ENCODE data around the gene EXTL2.
A peak's percentile ranks its signal among the peaks of the same experiment; 100 is the strongest.

Gene EXTL2

DNA sequence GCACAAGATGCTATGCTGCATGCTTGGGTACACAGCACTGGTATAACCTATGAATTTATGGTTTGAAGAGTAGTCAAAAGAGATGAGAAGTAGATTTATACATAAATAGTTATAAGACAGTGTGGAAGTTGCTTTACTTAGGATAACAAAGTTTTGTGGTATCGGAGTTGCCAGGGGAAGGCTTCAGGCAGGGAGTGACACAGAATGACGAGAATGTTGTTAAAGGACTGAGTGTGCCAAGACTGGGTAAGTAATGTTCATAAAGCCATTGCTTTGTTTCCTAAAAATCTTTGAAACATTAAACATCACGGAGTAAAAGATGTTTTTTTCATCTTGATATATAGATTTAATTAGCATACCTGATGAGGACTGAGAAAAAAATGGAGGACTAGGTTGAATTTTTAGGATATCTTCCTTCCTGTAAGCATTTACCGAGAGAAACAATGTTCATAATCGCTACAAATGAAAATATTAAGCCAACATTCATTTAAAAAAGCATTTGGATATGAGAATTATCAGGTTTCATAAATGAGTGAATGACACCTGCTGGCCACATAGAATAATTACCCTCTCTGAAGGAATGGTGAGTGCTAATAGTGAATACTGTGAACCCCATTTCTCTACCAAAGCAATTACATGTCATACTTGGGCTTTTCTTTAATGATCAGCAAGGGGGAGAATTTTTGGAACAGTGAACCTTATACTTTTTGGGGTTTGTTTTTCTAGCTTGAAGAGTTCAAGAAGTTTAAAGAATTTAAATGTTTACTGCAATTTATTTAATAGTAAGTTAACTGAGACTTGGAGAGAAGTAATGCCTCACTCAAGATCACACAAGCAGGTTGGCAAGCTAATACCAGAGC lies 28.4 kb downstream of the EXTL2 start:
- no peak overlapping the region for H3K14ac ChIP-seq (ENCODE audit: low read length)
- H2BK12ac ChIP-seq (ENCODE audit: low read length): no peak overlapping the region
- no peak overlapping the region for H2AFZ ChIP-seq (ENCODE audit: low read length)
- H3K36me3 ChIP-seq (replicated peaks in 1 of 2; ENCODE audit: control insufficient read depth in 2 of 2, insufficient read depth in 2 of 2, low read length in 2 of 2): no peaks in the 10 kb centered on the region
- H3K27ac ChIP-seq (replicated peaks; ENCODE audit: low read length): no peak overlapping the region
- H3K4ac ChIP-seq (ENCODE audit: low read length): no peak overlapping the region
- H4K91ac ChIP-seq (ENCODE audit: low read depth, low read length, poor library complexity): no peak overlapping the region
- H2AK5ac ChIP-seq (ENCODE audit: low read depth, low read length): no peak overlapping the region
- H3K79me1 ChIP-seq (ENCODE audit: low read depth, low read length): no peaks in the 10 kb centered on the region
- no peak overlapping the region for H3K4me3 ChIP-seq (ENCODE audit: low read length in 2 of 2)
- no peaks in the 10 kb centered on the region for H3K27me3 ChIP-seq (ENCODE audit: control insufficient read depth in 3 of 3, insufficient read depth in 3 of 3, low read depth in 1 of 3, low read length in 3 of 3)
- no peak overlapping the region for H2BK5ac ChIP-seq (ENCODE audit: low read length)
- no peaks in the 10 kb centered on the region for H3K9me3 ChIP-seq (replicated peaks in 1 of 2; ENCODE audit: control insufficient read depth in 2 of 2, insufficient read depth in 1 of 2, low read depth in 1 of 2, low read length in 2 of 2)
- H3K9ac ChIP-seq (ENCODE audit: low read depth, low read length, poor library complexity): no peak overlapping the region
- H3K4me2 ChIP-seq (ENCODE audit: insufficient read depth, low read length, poor library complexity, severe bottlenecking): no peak overlapping the region
- no peak overlapping the region for H2BK15ac ChIP-seq (ENCODE audit: low read length)
- H2BK120ac ChIP-seq (ENCODE audit: low read depth, low read length): no peak overlapping the region
- no peaks in the 10 kb centered on the region for H3K4me1 ChIP-seq (ENCODE audit: control insufficient read depth in 2 of 2, insufficient read depth in 1 of 2, low read depth in 1 of 2, low read length in 2 of 2)
- WGBS, 2 donors (ENCODE audit: extremely low coverage in 2 of 2, insufficient read length in 2 of 2, insufficient replicate concordance in 1 of 2): no CpG with 5 or more reads among the region's 5 CpGs
- no peak overlapping the region for H3K23ac ChIP-seq (ENCODE audit: low read depth, low read length, poor library complexity)
- no peak overlapping the region for H4K8ac ChIP-seq (ENCODE audit: low read depth, low read length)
- DNase-seq (ENCODE audit: low spot score): peak; percentile 9
- no peak overlapping the region for H3K18ac ChIP-seq (ENCODE audit: low read length)

DNA sequence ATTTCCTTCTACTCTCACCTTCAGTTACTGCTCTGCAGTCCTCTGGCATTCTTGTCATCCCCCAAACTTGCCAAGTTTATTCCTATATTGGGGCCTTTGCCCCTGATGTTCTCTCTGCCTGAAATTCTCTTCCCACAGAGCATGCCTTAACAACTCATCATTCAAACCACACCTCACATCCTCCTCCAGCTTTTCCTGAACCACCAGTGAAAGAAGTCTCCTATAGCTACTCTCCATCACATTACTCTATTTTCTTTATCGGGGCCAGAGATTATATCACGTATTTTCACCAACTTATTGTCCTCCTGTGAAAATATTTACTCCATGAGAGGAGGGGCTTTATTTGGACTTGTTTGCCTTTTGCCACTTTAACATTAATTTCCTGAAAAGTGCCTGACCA lies 32.1 kb downstream of the EXTL2 start:
- Histone ChIP-seq H2AFZ (ENCODE audit: low read length) (no peak overlapping the region), H2BK12ac (ENCODE audit: low read length) (no peak overlapping the region), H3K18ac (ENCODE audit: low read length) (no peak overlapping the region), H2BK120ac (ENCODE audit: low read depth, low read length) (no peak overlapping the region), H2BK5ac (ENCODE audit: low read length) (no peak overlapping the region), H3K4me2 (ENCODE audit: insufficient read depth, low read length, poor library complexity, severe bottlenecking) (no peak overlapping the region), H3K36me3 (replicated peaks in 1 of 2; ENCODE audit: control insufficient read depth in 2 of 2, insufficient read depth in 2 of 2, low read length in 2 of 2) (no peaks in the 10 kb centered on the region), H2BK15ac (ENCODE audit: low read length) (no peak overlapping the region), H4K8ac (ENCODE audit: low read depth, low read length) (no peak overlapping the region), H3K4me3 (ENCODE audit: low read length in 2 of 2) (no peak overlapping the region), H3K14ac (ENCODE audit: low read length) (no peak overlapping the region), H4K91ac (ENCODE audit: low read depth, low read length, poor library complexity) (no peak overlapping the region), H3K27me3 (ENCODE audit: control insufficient read depth in 3 of 3, insufficient read depth in 3 of 3, low read depth in 1 of 3, low read length in 3 of 3) (no peaks in the 10 kb centered on the region), H3K9ac (ENCODE audit: low read depth, low read length, poor library complexity) (no peak overlapping the region), H3K23ac (ENCODE audit: low read depth, low read length, poor library complexity) (no peak overlapping the region), H3K79me1 (ENCODE audit: low read depth, low read length) (no peaks in the 10 kb centered on the region), H3K4ac (ENCODE audit: low read length) (no peak overlapping the region), H3K4me1 (ENCODE audit: control insufficient read depth in 2 of 2, insufficient read depth in 1 of 2, low read depth in 1 of 2, low read length in 2 of 2) (peaks cover 0 to 4% of the 10 kb centered on the region in 2 donors), H3K27ac (replicated peaks; ENCODE audit: low read length) (no peak overlapping the region), H2AK5ac (ENCODE audit: low read depth, low read length) (no peak overlapping the region), H3K9me3 (replicated peaks in 1 of 2; ENCODE audit: control insufficient read depth in 2 of 2, insufficient read depth in 1 of 2, low read depth in 1 of 2, low read length in 2 of 2) (peaks cover 0 to 1% of the 10 kb centered on the region in 2 donors)
- WGBS, 2 donors (ENCODE audit: extremely low coverage in 2 of 2, insufficient read length in 2 of 2, insufficient replicate concordance in 1 of 2): no CpG with 5 or more reads among the region's 2 CpGs
- DNase-seq (ENCODE audit: low spot score): no peak

DNA sequence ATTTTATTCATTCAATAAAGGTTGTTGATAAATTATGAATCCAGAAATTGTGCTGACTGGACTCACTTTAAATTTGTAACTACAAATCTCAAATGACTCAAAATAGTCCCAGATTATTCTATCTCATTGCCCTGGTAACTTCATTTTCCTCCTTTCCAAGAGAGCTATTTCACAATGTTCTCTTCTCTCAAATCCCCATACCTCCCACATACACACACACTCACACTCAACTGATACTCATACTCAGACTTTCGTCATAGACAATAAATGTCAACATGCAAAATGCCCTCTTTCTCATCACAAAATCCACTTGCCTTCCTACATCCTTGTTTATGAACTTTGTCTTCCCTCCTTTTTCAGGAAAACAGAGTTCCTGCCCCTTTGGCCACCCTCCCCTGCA lies 33.3 kb downstream of the EXTL2 start:
- peaks cover 0 to 1% of the 10 kb centered on the region in 2 donors for H3K9me3 ChIP-seq (replicated peaks in 1 of 2; ENCODE audit: control insufficient read depth in 2 of 2, insufficient read depth in 1 of 2, low read depth in 1 of 2, low read length in 2 of 2)
- H3K79me1 ChIP-seq (ENCODE audit: low read depth, low read length): no peaks in the 10 kb centered on the region
- H2AFZ ChIP-seq (ENCODE audit: low read length): no peak overlapping the region
- no peak overlapping the region for H3K18ac ChIP-seq (ENCODE audit: low read length)
- H3K36me3 ChIP-seq (replicated peaks in 1 of 2; ENCODE audit: control insufficient read depth in 2 of 2, insufficient read depth in 2 of 2, low read length in 2 of 2): no peaks in the 10 kb centered on the region
- H3K27ac ChIP-seq (replicated peaks; ENCODE audit: low read length): no peak overlapping the region
- H3K9ac ChIP-seq (ENCODE audit: low read depth, low read length, poor library complexity): no peak overlapping the region
- peaks cover 0 to 4% of the 10 kb centered on the region in 2 donors for H3K4me1 ChIP-seq (ENCODE audit: control insufficient read depth in 2 of 2, insufficient read depth in 1 of 2, low read depth in 1 of 2, low read length in 2 of 2)
- H3K4me2 ChIP-seq (ENCODE audit: insufficient read depth, low read length, poor library complexity, severe bottlenecking): no peak overlapping the region
- H2BK120ac ChIP-seq (ENCODE audit: low read depth, low read length): no peak overlapping the region
- H2BK5ac ChIP-seq (ENCODE audit: low read length): no peak overlapping the region
- no peak overlapping the region for H3K23ac ChIP-seq (ENCODE audit: low read depth, low read length, poor library complexity)
- H3K27me3 ChIP-seq (ENCODE audit: control insufficient read depth in 3 of 3, insufficient read depth in 3 of 3, low read depth in 1 of 3, low read length in 3 of 3): no peaks in the 10 kb centered on the region
- WGBS, 2 donors (ENCODE audit: extremely low coverage in 2 of 2, insufficient read length in 2 of 2, insufficient replicate concordance in 1 of 2): 100% methylated on average over 1 of the region's 1 CpG
- H2AK5ac ChIP-seq (ENCODE audit: low read depth, low read length): no peak overlapping the region
- no peak for DNase-seq (ENCODE audit: low spot score)
- no peak overlapping the region for H4K91ac ChIP-seq (ENCODE audit: low read depth, low read length, poor library complexity)
- H2BK15ac ChIP-seq (ENCODE audit: low read length): no peak overlapping the region
- H3K4ac ChIP-seq (ENCODE audit: low read length): no peak overlapping the region
- no peak overlapping the region for H4K8ac ChIP-seq (ENCODE audit: low read depth, low read length)
- H2BK12ac ChIP-seq (ENCODE audit: low read length): no peak overlapping the region
- H3K14ac ChIP-seq (ENCODE audit: low read length): no peak overlapping the region
- no peak overlapping the region for H3K4me3 ChIP-seq (ENCODE audit: low read length in 2 of 2)

DNA sequence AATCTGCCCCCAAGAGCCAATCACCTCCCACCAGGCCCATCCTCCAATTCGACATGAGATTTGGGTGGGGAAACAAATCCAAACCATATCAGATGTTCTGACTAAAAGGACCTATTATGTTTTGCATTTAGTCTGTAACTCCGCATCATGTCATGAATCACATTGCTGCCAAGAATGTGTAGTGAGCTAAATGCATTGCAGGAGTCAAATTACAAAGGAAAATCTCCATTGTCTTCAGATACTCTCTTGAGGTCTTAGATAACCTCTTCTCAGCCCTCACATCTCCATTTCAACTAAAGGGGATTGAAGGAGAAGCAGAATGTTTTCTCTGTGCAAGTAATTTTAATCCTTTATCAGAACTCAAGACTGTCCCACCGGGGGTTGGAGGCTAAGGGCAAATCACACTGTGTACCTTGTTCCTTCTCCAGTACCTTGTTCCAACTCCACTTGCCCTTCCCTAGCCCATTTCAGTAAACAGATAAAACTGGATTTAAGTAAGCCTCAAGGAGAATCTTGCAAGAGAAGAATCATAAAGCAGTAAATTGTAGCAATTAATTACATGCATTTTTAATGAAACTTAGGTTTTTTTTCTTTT lies 34.1 kb downstream of the EXTL2 start:
- Histone ChIP-seq H3K79me1 (ENCODE audit: low read depth, low read length) (no peaks in the 10 kb centered on the region), H2BK5ac (ENCODE audit: low read length) (no peak overlapping the region), H4K91ac (ENCODE audit: low read depth, low read length, poor library complexity) (no peak overlapping the region), H3K4me1 (ENCODE audit: control insufficient read depth in 2 of 2, insufficient read depth in 1 of 2, low read depth in 1 of 2, low read length in 2 of 2) (peaks cover 0 to 4% of the 10 kb centered on the region in 2 donors), H3K4me3 (ENCODE audit: low read length in 2 of 2) (no peak overlapping the region), H3K9ac (ENCODE audit: low read depth, low read length, poor library complexity) (no peak overlapping the region), H2BK15ac (ENCODE audit: low read length) (no peak overlapping the region), H2BK12ac (ENCODE audit: low read length) (no peak overlapping the region), H3K4ac (ENCODE audit: low read length) (no peak overlapping the region), H3K27me3 (ENCODE audit: control insufficient read depth in 3 of 3, insufficient read depth in 3 of 3, low read depth in 1 of 3, low read length in 3 of 3) (no peaks in the 10 kb centered on the region), H3K9me3 (replicated peaks in 1 of 2; ENCODE audit: control insufficient read depth in 2 of 2, insufficient read depth in 1 of 2, low read depth in 1 of 2, low read length in 2 of 2) (peaks cover 0 to 1% of the 10 kb centered on the region in 2 donors), H2AK5ac (ENCODE audit: low read depth, low read length) (no peak overlapping the region), H4K8ac (ENCODE audit: low read depth, low read length) (no peak overlapping the region), H2AFZ (ENCODE audit: low read length) (peak overlapping the region; percentile 2), H3K18ac (ENCODE audit: low read length) (no peak overlapping the region), H3K27ac (replicated peaks; ENCODE audit: low read length) (no peak overlapping the region), H3K36me3 (replicated peaks in 1 of 2; ENCODE audit: control insufficient read depth in 2 of 2, insufficient read depth in 2 of 2, low read length in 2 of 2) (no peaks in the 10 kb centered on the region), H3K4me2 (ENCODE audit: insufficient read depth, low read length, poor library complexity, severe bottlenecking) (no peak overlapping the region), H2BK120ac (ENCODE audit: low read depth, low read length) (no peak overlapping the region), H3K23ac (ENCODE audit: low read depth, low read length, poor library complexity) (no peak overlapping the region), H3K14ac (ENCODE audit: low read length) (no peak overlapping the region)
- no CpG with 5 or more reads among the region's 3 CpGs for WGBS, 2 donors (ENCODE audit: extremely low coverage in 2 of 2, insufficient read length in 2 of 2, insufficient replicate concordance in 1 of 2)
- DNase-seq (ENCODE audit: low spot score): no peak

Measured in neuronal stem cell (in vitro differentiated cells).